DOHH2 (cell line): ENCODE results near the gene GRID2.

ENCODE experiments used
- EZH2phosphoT487 ChIP-seq: fragments of 200-600 bp; sonication (generic); IDR thresholded peaks from 2 replicates; pipeline ENCODE4 v1.6.1; 2017; ENCODE audit warnings: borderline replicate concordance, mild to moderate bottlenecking, antibody characterized with exemption, low read length, moderate library complexity, mixed read lengths
- TF ChIP-seq, protein P1 (sequence below): fragments of 200-600 bp; sonication (generic); IDR thresholded peaks from one replicate; pipeline ENCODE4 v1.5.1; 2014; ENCODE audit warnings: antibody characterized with exemption, mild to moderate bottlenecking, low read depth, low read length; ENCODE audit not compliant: poor library complexity, severe bottlenecking

DNA sequence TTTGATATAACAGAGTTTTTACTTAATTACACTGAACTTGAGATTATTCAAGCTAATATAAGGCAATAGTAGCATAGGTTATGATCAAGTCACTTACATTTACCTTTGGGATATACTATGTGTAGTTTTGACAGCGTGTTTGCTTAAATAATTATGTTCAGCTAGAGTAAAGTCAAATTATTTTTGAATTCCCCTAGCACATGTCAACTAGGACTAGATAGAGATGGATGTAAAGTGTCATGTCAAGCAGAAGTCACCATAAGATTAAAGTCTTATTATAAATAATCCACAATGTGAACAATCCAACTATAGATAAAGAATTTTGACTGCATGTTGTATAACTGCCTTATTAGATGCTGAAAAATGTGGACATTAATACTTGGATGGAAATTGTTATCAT lies 665.2 kb downstream of the GRID2 start:
- TF ChIP-seq, protein P1, sequence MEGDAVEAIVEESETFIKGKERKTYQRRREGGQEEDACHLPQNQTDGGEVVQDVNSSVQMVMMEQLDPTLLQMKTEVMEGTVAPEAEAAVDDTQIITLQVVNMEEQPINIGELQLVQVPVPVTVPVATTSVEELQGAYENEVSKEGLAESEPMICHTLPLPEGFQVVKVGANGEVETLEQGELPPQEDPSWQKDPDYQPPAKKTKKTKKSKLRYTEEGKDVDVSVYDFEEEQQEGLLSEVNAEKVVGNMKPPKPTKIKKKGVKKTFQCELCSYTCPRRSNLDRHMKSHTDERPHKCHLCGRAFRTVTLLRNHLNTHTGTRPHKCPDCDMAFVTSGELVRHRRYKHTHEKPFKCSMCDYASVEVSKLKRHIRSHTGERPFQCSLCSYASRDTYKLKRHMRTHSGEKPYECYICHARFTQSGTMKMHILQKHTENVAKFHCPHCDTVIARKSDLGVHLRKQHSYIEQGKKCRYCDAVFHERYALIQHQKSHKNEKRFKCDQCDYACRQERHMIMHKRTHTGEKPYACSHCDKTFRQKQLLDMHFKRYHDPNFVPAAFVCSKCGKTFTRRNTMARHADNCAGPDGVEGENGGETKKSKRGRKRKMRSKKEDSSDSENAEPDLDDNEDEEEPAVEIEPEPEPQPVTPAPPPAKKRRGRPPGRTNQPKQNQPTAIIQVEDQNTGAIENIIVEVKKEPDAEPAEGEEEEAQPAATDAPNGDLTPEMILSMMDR: no peak
- no peak for TF ChIP-seq EZH2phosphoT487
